Astrocyte of the hippocampus (primary cell): ENCODE data around the gene LHX2.
A peak's percentile ranks its signal among the peaks of the same experiment; 100 is the strongest.

ENCODE experiments used
- DNase-seq: peaks from one replicate; pipeline ENCODE4 v3.0.0; 2011; ENCODE audit warnings: low read depth, low spot score

LHX2 gene

GRCh38 chr9:124013309-124014210 is 2.0 kb downstream of the LHX2 start:
- peak; percentile 81 for DNase-seq

GRCh38 chr9:124014211-124014955 is 2.8 kb downstream of the LHX2 start:
- DNase-seq, result no peak

- peak; percentile 71 for DNase-seq
These were observed 3.5 kb downstream of the LHX2 start for GRCh38 chr9:124014956-124015660.

DNA sequence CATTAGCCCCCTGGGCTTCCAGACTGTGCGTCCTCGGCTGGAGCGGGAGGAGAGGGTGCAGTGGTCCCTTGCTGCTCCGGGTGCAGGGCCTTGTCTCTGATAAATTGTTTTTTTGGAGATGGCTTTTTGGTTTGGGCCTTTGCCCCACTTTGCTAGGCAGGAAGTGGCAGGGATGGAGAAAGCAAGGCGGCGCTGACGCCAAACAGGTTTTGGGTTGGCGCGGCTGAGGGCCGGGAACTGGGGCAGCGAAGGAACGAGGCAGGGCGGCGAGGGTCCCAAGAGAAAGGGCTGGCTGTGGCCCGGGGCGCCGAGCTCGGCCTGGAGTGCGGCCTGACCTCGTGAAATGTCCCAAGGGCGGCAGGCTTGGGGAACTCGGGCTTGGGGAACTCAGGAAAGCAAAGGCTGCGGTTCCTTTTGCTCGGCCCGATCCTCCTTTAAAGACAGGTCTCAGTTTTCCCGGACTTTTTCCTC is 4.1 kb downstream of the LHX2 start:
- peak; percentile 67 for DNase-seq

DNA sequence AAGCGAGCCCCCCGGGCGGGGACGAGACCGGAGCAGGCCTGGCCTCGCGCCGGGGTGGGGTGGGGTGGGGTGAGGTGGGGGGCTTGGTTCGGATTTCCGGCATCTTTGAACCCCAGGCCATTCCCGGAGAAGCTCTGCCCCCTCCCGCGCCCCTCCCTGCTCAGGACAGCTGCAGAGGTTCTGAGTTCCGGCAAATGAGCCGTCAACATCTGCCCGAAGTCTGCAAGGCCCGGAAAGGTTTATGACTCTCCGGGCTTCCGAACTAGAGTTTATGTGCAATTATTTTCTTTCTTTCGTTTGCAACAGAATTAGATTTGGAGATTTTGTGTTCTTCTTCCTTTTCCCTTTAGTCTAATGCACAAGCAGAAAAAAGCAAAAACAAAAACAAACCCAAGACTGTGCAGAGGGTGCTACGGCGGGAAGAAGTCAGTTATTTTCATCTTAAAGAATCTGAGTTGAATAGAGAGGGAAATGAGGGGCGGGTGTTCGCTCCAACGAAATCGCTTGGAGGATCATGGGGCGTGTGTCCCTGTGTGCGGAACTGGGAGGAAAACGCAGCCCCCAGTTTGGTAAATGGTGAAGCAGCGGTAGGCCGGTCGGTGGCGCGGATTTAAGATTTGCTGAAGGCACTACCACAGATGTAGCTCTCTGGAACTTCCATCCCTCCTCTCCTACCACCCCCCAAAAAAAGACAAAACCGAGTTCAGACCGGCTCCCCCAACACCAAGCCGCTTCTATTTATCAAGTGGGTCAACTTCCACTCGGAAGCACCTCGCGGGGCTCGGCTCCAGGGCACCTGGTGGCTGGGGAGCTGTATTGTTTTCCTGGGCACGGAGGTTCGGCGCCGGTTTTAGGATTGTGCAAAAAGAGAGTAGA is 4.8 kb downstream of the LHX2 start:
- peak; percentile 64 for DNase-seq

- DNase-seq, result peak; percentile 59
These were observed 5.7 kb downstream of the LHX2 start for GRCh38 chr9:124017051-124017928.

- peak; percentile 82 for DNase-seq
These were observed 6.6 kb downstream of the LHX2 start for GRCh38 chr9:124017929-124018729.

DNA sequence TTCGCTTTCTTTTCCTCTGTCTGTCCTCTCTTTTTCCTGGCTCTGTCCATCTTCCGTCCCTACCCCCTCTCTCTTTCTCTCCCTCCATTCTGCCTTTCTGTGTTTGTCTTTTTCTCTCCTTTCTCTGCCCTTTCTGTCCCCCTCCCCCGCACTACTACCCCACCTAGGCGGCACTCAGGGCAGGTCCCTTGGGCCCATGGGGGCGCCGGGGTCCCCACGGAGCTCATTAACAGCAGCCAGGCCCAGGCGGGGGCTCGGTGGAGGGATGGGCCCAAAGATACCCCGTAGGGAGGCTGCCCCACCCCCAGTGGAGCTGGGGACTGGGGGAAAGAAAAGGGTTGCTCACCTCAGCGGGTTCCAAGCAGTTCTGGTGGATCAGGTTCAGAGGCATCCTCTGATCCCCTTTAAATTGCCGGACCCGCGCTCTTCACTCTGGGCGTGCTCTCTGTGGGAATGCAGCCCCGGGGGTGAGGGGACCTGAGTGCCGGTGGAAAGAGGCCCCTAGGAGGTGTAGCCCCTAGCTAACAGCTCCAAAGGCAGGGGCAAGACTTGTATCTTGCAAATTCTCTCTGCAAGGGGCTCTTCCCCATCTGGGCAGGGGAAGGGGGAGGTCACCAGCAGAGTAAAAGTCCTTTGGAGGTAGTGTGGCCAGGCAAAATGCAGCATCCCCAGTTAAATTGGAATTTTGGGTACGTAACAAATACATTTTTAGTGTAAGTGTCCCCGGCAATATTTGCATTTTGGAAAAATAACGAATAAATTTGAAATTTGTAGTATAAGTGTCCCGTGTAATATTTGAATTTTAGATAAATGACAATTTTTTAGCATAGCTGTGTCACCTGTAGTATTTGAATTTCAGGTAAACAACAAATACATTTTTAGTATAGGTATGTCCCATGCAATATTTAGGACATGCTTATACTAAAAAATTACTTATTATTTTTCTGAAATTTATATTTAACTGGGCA is 7.4 kb downstream of the LHX2 start:
- DNase-seq, result peak; percentile 62

DNA sequence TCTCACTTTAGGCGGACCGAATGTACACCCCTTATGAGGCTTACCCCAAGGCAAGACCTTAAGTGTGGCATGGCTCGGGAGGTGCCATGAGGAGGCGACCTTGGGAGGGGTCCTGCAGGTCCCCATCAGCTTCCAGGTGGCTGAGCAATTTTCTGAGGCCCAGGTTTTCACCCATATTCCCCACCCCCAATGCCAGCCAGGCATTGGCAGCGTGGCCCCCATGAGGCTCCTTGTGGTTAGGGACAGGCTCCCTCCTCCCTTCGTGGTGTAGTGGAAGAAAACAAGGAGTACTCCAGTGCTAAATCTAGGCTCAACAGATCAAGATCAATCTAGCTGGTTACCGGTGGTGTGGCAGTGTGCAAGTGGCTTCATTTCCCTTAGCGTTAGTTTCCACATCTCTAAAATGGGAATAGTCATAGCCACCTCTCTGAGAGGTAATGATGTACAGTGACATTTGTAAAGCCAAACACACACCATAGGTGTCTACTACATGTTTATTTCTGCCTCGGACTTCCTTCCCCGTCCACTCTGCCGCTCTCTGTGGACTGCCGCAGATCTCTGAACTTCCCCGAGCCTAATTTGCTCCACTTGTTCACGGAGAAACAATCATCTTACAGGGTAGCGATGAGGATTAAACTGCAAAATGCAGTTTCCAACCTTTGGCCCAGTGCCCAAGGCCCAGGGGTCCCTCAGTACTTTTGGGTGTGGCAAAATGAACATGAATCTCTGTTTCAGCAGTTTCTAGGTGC is 8.4 kb downstream of the LHX2 start:
- peak; percentile 65 for DNase-seq

- peak; percentile 31 for DNase-seq
These were observed 9.2 kb downstream of the LHX2 start for GRCh38 chr9:124020520-124021384.

DNA sequence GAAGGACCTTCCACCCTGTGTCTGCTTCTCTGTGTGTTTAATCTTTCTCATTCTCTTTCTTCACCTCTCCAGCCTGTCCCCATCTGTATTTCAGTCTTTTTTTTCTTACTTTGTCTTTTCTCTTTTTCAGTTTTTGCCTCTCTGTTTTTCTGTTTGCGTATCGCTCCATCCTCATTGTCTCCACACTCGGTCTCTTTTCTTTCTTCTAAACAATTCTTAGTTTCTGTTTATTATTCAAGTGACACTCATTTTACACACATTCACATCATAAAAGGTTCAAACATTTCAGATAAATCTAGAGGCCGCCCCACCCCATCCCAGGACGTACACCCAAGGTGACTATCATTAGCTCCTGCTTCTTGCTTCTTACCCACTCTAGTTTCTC is 9.8 kb downstream of the LHX2 start:
- no peak for DNase-seq

- peak; percentile 92 for DNase-seq
These were observed 10.9 kb downstream of the LHX2 start for GRCh38 chr9:124022201-124023121.

DNA sequence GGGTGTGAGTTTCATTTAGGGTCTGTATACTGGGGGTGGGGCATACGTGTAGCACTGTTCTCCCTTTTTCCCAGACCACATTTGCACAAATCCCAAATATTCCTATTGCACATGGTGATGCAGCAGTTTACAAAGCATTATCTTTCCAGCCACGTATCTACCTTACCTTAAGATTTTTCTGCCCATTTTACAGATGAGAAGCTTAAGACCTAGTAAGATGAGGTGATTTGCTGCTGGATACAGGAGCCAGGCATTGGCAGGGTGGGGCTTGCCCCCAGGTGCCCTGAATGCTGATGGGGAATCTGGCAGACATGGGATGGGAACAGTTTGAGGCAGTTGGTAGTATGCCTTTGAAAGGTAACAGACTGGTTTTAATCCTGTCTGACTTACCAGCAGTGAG is 12.5 kb downstream of the LHX2 start:
- DNase-seq, result no peak

DNA sequence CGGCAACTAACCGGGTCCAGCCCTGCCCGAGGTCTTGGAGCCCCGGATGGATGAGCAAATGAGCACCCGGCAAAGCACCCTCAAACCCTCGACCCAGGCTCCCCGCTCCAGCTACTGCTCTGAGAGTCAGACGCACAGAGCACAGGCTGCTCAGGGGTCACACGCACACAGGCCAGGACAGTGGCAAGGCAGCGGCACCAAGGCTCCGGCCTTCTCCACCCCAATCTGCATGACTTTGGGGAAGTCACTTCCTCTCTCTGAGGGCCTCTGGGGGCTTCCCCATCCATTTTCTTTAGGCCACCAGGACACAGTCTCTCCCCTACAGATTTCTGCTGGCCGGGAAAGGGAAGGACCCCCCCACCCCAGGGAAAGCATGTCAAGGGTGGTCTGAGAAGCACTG is 18.0 kb downstream of the LHX2 start:
- DNase-seq, result no peak

DNA sequence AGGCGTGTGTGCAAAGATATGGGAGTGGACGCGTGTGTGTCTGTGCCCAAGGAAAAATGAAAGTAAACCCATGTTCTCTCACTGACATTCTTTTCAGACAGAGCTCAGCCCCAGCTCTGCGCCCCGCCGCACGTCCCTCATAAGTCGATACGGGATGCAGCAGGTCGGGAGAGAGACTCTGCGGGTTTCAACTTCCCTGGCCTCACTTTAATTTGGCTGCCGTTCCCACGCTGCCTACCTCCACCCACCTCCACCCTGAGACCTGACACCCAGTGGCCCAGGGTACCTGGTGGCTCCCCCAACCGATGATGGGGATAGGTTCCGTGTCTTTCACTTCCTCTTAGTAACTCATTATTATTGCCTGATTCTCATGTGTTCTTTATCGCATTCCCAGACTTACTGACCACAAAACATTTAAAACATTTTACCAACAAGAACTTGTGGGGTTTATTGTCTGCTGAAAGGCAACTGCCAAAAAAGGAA is 19.4 kb downstream of the LHX2 start:
- DNase-seq, result peak; percentile 92
